NAMALWA (cell line): ENCODE data around the gene NUMBL.
"Not testable (repeated sequence)": the region's sequence is repeated elsewhere in the genome, so short reads cannot be mapped to it uniquely, and the experiment has no call there.

Experiments
- DNase-seq: peaks from one replicate; pipeline ENCODE4 v3.0.0-alpha.2; 2015; ENCODE audit warnings: low spot score

Gene NUMBL

GRCh38 chr19:40629346-40629745 lies 61.1 kb downstream of the NUMBL start:
- DNase-seq = no peak

- DNase-seq = no peak
Observed at GRCh38 chr19:40627486-40628279, 62.8 kb downstream of the NUMBL start.

- DNase-seq = no peak
Observed at GRCh38 chr19:40626918-40627317, 63.5 kb downstream of the NUMBL start.

GRCh38 chr19:40625406-40626120 lies 64.9 kb downstream of the NUMBL start:
- DNase-seq = no peak

- not testable (repeated sequence) for DNase-seq
Observed at GRCh38 chr19:40624369-40625153, 65.9 kb downstream of the NUMBL start.

- DNase-seq = peak; percentile 54
Observed at GRCh38 chr19:40623403-40624251, 66.8 kb downstream of the NUMBL start.

GRCh38 chr19:40622773-40623075 lies 67.7 kb downstream of the NUMBL start:
- no peak for DNase-seq

GRCh38 chr19:40621966-40622772 lies 68.3 kb downstream of the NUMBL start:
- DNase-seq = no peak

- no peak for DNase-seq
Observed at GRCh38 chr19:40621283-40621682, 69.2 kb downstream of the NUMBL start.

- no peak for DNase-seq
Observed at GRCh38 chr19:40620161-40620485, 70.3 kb downstream of the NUMBL start.

- no peak for DNase-seq
Observed at GRCh38 chr19:40619333-40620160, 70.9 kb downstream of the NUMBL start.

- DNase-seq = no peak
Observed at GRCh38 chr19:40617961-40618360, 72.5 kb downstream of the NUMBL start.

GRCh38 chr19:40616941-40617340 lies 73.5 kb downstream of the NUMBL start:
- no peak for DNase-seq

- no peak for DNase-seq
Observed at GRCh38 chr19:40616178-40616577, 74.3 kb downstream of the NUMBL start.
